Neuronal stem cell (in vitro differentiated cells): ENCODE results near the gene BCR.

Experiments
- DNase-seq: peaks from one replicate; pipeline ENCODE4 v3.0.0-alpha.2; 2013; ENCODE audit warnings: low spot score
- H2AFZ ChIP-seq: one replicate; pipeline ENCODE4 v1.6.1; 2013; ENCODE audit warnings: mild to moderate bottlenecking, low read length, inconsistent platforms
- H2AK5ac ChIP-seq: 2 replicates; pipeline ENCODE4 v1.6.1; 2013; ENCODE audit warnings: low read depth, mild to moderate bottlenecking, inconsistent platforms, low read length, moderate library complexity, mixed read lengths
- H2BK120ac ChIP-seq: 2 replicates; pipeline ENCODE4 v1.6.1; 2013; ENCODE audit warnings: low read depth, mild to moderate bottlenecking, inconsistent platforms, low read length, moderate library complexity, mixed read lengths
- H2BK12ac ChIP-seq: one replicate; pipeline ENCODE4 v1.6.1; 2013; ENCODE audit warnings: low read length, inconsistent platforms
- H2BK15ac ChIP-seq: 2 replicates; pipeline ENCODE4 v1.6.1; 2013; ENCODE audit warnings: mild to moderate bottlenecking, low read length, inconsistent platforms, mixed read lengths
- H2BK5ac ChIP-seq: one replicate; pipeline ENCODE4 v1.6.1; 2013; ENCODE audit warnings: inconsistent platforms, mild to moderate bottlenecking, low read length, moderate library complexity
- H3K14ac ChIP-seq: one replicate; pipeline ENCODE4 v1.6.1; 2013; ENCODE audit warnings: low read length, inconsistent platforms
- H3K18ac ChIP-seq: 2 replicates; pipeline ENCODE4 v1.6.1; 2013; ENCODE audit warnings: low read length, inconsistent platforms
- H3K23ac ChIP-seq: 2 replicates; pipeline ENCODE4 v1.6.1; 2013; ENCODE audit warnings: low read depth, mild to moderate bottlenecking, mixed read lengths, low read length, inconsistent platforms; ENCODE audit not compliant: poor library complexity
- H3K27ac ChIP-seq: replicated peaks from 3 replicates; pipeline ENCODE4 v1.5.1; 2013; ENCODE audit warnings: low read length, inconsistent platforms
- H3K27me3 ChIP-seq, 3 experiments: 2 replicates each; pipeline ENCODE4 v1.6.1; 2013; ENCODE audit warnings: low read length in 3 of 3, mild to moderate bottlenecking in 2 of 3, inconsistent platforms in 1 of 3, low read depth in 1 of 3, mixed read lengths in 1 of 3, moderate library complexity in 1 of 3; ENCODE audit not compliant: control insufficient read depth in 3 of 3, insufficient read depth in 3 of 3
- H3K36me3 ChIP-seq, 2 donors: replicated peaks in 1 of 2; 2 replicates each; pipeline ENCODE4 v1.6.1; 2013; ENCODE audit warnings: low read length in 2 of 2; ENCODE audit not compliant: control insufficient read depth in 2 of 2, insufficient read depth in 2 of 2
- H3K4ac ChIP-seq: 2 replicates; pipeline ENCODE4 v1.6.1; 2013; ENCODE audit warnings: inconsistent platforms, mild to moderate bottlenecking, low read length, moderate library complexity
- H3K4me1 ChIP-seq, 2 donors: 1 replicate in 1 of 2; 2 replicates in 1 of 2; pipeline ENCODE4 v1.6.1; 2013; ENCODE audit warnings: low read length in 2 of 2, low read depth in 1 of 2; ENCODE audit not compliant: control insufficient read depth in 2 of 2, insufficient read depth in 1 of 2
- H3K4me2 ChIP-seq: one replicate; pipeline ENCODE4 v1.6.1; 2013; ENCODE audit warnings: mild to moderate bottlenecking, low read length, inconsistent platforms; ENCODE audit not compliant: insufficient read depth, poor library complexity, severe bottlenecking
- H3K4me3 ChIP-seq, 2 donors: 2 replicates each; pipeline ENCODE4 v1.5.1; 2013; ENCODE audit warnings: low read length in 2 of 2, mild to moderate bottlenecking in 2 of 2, inconsistent platforms in 1 of 2, moderate library complexity in 1 of 2
- H3K79me1 ChIP-seq: one replicate; pipeline ENCODE4 v1.6.1; 2013; ENCODE audit warnings: low read depth, mild to moderate bottlenecking, inconsistent platforms, low read length, moderate library complexity
- H3K9ac ChIP-seq: one replicate; pipeline ENCODE4 v1.6.1; 2013; ENCODE audit warnings: mild to moderate bottlenecking, low read depth, low read length, inconsistent platforms; ENCODE audit not compliant: poor library complexity
- H3K9me3 ChIP-seq, 2 donors: replicated peaks in 1 of 2; 2 replicates each; pipeline versions ENCODE3 to v1.6.1; 2013; ENCODE audit warnings: low read length in 2 of 2, mild to moderate bottlenecking in 2 of 2, inconsistent platforms in 1 of 2, low read depth in 1 of 2, mixed read lengths in 1 of 2, moderate library complexity in 1 of 2; ENCODE audit not compliant: control insufficient read depth in 2 of 2, insufficient read depth in 1 of 2
- H4K8ac ChIP-seq: one replicate; pipeline ENCODE4 v1.6.1; 2013; ENCODE audit warnings: low read depth, mild to moderate bottlenecking, inconsistent platforms, low read length, moderate library complexity
- H4K91ac ChIP-seq: one replicate; pipeline ENCODE4 v1.6.1; 2013; ENCODE audit warnings: low read length, low read depth, mild to moderate bottlenecking, inconsistent platforms; ENCODE audit not compliant: poor library complexity
- WGBS, 2 donors: extraction: QIAGEN DNeasy Blood & Tissue Kit; methylation state at CpG; one replicate each; pipeline ENCODE4 v1.1.7; 2013; ENCODE audit warnings: missing lambda C conversion rate in 2 of 2, mixed read lengths in 1 of 2; ENCODE audit not compliant: insufficient read length in 2 of 2, insufficient replicate concordance in 1 of 2; ENCODE audit errors: extremely low coverage in 2 of 2; 5-methylcytosine and 5-hydroxymethylcytosine counted together

BCR gene

DNA sequence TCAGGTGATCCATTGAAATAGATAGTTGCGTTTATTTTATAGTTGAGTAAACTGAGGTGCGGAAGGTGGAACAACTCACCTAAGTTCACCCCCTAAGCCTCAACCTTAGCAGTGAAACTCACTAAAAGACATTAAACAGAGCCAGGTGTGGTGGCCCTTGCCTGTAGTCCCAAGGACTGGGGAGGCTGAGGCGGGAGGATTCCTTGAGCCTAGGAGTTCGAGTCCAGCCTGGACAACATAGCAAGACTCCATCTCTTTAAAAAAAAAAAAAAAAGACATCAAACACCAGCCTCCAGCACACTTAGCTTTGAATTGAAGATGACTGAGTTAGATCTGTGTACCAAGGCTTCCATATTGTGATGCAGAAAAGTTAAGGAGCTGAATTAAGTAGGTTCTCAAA is 35.9 kb upstream of the BCR start:
- no peak overlapping the region for H2BK15ac ChIP-seq
- H3K36me3 ChIP-seq = peaks cover 0 to 26% of the 10 kb centered on the region in 2 donors
- H3K27ac ChIP-seq = no peak overlapping the region
- no peak overlapping the region for H2AK5ac ChIP-seq
- H3K18ac ChIP-seq = no peak overlapping the region
- H2BK5ac ChIP-seq = no peak overlapping the region
- no peak overlapping the region for H2BK12ac ChIP-seq
- H3K4me3 ChIP-seq = peak overlapping the region in 1 of 2 donors; percentile 77
- no peak overlapping the region for H4K91ac ChIP-seq
- H2BK120ac ChIP-seq = no peak overlapping the region
- H4K8ac ChIP-seq = no peak overlapping the region
- peak overlapping the region; percentile 47 for H2AFZ ChIP-seq
- no peaks in the 10 kb centered on the region for H3K9me3 ChIP-seq
- peaks cover 20 to 22% of the 10 kb centered on the region in 2 donors for H3K4me1 ChIP-seq
- no peak overlapping the region for H3K14ac ChIP-seq
- no peaks in the 10 kb centered on the region for H3K27me3 ChIP-seq
- no peak overlapping the region for H3K9ac ChIP-seq
- no peak overlapping the region for H3K23ac ChIP-seq
- no peak for DNase-seq
- H3K4ac ChIP-seq = no peak overlapping the region
- no peak overlapping the region for H3K4me2 ChIP-seq
- H3K79me1 ChIP-seq = no peaks in the 10 kb centered on the region
- no CpG with 5 or more reads among the region's 4 CpGs for WGBS, 2 donors

DNA sequence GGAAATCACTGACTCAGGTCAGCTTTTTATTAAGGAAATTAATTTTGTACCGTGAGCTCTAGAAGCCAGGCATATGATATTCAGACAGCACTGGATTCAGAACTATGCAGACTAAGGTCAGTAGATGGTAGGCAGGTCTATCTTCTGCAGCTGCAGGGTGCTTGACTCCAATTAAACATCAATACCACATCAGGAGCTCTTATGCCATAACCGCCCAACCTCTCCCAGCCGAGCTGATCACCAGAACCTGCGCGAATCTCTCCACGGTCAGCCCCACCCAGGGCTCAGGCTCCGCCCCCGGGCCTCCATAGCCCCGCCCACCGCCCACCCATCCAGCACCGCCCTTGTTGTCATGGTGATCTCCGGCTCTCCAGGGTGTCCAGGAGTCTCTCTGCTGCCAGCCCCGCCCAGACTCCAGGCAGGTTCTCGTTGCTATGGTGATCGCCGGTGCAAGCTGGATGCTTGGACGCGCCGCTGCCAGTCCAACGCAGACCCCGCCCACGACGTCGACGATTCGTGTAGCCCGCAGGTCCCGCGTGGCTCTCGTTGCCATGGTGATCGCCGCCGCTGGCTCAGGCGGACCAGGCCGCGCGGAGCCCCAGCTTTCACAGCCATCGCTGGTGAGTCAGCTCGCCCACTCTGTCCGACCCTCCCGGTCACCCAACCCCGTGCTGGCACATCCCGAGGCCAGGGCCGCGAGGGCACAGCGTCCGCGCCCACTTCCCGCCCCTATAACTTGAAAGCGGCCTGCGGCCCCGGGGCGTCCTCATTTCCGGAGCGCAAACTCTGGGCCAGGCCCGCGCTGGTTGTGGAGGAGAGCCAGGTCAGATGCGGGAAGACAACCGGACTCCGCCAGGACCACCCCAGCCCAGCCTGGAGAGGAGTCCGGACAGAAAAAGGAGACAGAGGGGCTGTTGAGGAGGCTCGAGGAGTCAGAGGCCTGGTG is 35.1 kb upstream of the BCR start, which contains the start of gene RAB36:
Gene RAB36 (plus strand): TSS at position 546 of the 946 bp plus-strand sequence. CDS start 1,140 bp downstream, outside the sequence.
- no peaks in the 10 kb centered on the region for H3K27me3 ChIP-seq
- H3K4me2 ChIP-seq = peak within 1 kb of the TSS; percentile 90
- H2AFZ ChIP-seq = peak within 1 kb of the TSS; percentile 93
- H2BK120ac ChIP-seq = peak within 1 kb of the TSS; percentile 39
- H3K23ac ChIP-seq = peak within 1 kb of the TSS; percentile 94
- peak within 1 kb of the TSS; percentile 82 for H3K9ac ChIP-seq
- no peaks in the 10 kb centered on the region for H3K9me3 ChIP-seq
- peaks cover 0 to 32% of the 10 kb centered on the region in 2 donors for H3K36me3 ChIP-seq
- no peak within 1 kb of the TSS for H3K4ac ChIP-seq
- H2BK12ac ChIP-seq = no peak within 1 kb of the TSS
- peaks cover 22 to 24% of the 10 kb centered on the region in 2 donors for H3K4me1 ChIP-seq
- WGBS, 2 donors = no CpG with 5 or more reads among the region's 62 CpGs
- peak within 1 kb of the TSS; percentile 76 to 77 for H3K4me3 ChIP-seq
- H4K91ac ChIP-seq = no peak within 1 kb of the TSS
- peak; percentile 98 for DNase-seq
- H2BK15ac ChIP-seq = peak within 1 kb of the TSS; percentile 87
- peak within 1 kb of the TSS; percentile 37 for H3K27ac ChIP-seq
- no peak within 1 kb of the TSS for H4K8ac ChIP-seq
- peak within 1 kb of the TSS; percentile 83 for H2BK5ac ChIP-seq
- H3K18ac ChIP-seq = peak within 1 kb of the TSS; percentile 38
- no peaks in the 10 kb centered on the region for H3K79me1 ChIP-seq
- H3K14ac ChIP-seq = no peak within 1 kb of the TSS
- peak within 1 kb of the TSS; percentile 19 for H2AK5ac ChIP-seq

DNA sequence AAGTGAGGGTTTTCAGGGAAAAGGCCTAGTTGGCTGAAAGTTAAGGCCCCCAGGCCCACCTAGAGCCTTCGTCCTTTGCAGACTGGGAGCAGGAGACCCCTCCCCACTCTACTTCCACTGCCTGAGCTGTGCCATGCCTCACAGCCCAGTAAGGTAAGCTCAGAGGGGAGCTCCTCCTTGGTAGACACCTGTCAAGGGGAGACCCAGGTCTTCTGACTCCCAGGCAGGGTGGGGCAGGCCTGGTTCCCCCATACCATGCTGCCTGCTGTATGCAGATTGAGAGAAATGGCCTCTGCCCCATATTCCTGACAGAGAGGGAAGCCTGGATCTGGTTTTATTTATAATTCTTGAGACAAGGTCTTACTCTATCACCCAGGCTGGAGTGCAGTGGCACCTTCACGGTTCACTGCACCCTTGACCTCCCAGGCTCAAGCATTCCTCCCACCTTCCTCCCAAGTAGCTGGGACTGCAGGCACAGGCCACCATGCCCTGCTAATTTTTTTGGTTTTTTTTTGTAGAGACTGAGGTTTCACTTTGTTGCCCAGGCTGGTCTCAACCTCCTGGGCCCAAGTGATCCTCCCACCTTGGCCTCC is 34.3 kb upstream of the BCR start:
- Histone ChIP-seq H3K27ac (peak overlapping the region; percentile 37), H2BK15ac (peak overlapping the region; percentile 87), H3K14ac (no peak overlapping the region), H3K18ac (peak overlapping the region; percentile 38), H3K4me3 (peak overlapping the region; percentile 76 to 77), H3K79me1 (no peaks in the 10 kb centered on the region), H3K9me3 (no peaks in the 10 kb centered on the region), H2AK5ac (peak overlapping the region; percentile 19), H2BK5ac (peak overlapping the region; percentile 83), H2BK12ac (no peak overlapping the region), H3K4me1 (peaks cover 22 to 24% of the 10 kb centered on the region in 2 donors), H3K4me2 (peak overlapping the region; percentile 90), H2AFZ (peak overlapping the region; percentile 93), H3K27me3 (no peaks in the 10 kb centered on the region), H4K91ac (no peak overlapping the region), H3K9ac (no peak overlapping the region), H3K4ac (no peak overlapping the region), H2BK120ac (peak overlapping the region; percentile 39), H4K8ac (no peak overlapping the region), H3K36me3 (peaks cover 0 to 38% of the 10 kb centered on the region in 2 donors), H3K23ac (peak overlapping the region; percentile 94)
- DNase-seq = no peak
- no CpG with 5 or more reads among the region's 2 CpGs for WGBS, 2 donors
